Measurements from ENCODE around the gene SH2D3A.
"Not testable (repeated sequence)": the region's sequence is repeated elsewhere in the genome, so short reads cannot be mapped to it uniquely, and the experiment has no call there.

Gene SH2D3A

GRCh38 chr19:6754653-6755463 lies 12.4 kb downstream of the SH2D3A start:
- no peak for DNase-seq

- DNase-seq: no peak
Observed at GRCh38 chr19:6754136-6754535, 13.1 kb downstream of the SH2D3A start.

GRCh38 chr19:6753178-6754031 lies 13.8 kb downstream of the SH2D3A start:
- DNase-seq: peak; percentile 42

GRCh38 chr19:6752256-6753177 lies 14.7 kb downstream of the SH2D3A start:
- DNase-seq: no peak

- no peak for DNase-seq
Observed at GRCh38 chr19:6751189-6751588, 16.0 kb downstream of the SH2D3A start.

GRCh38 chr19:6750062-6750461 lies 17.2 kb downstream of the SH2D3A start:
- DNase-seq: no peak

- not testable (repeated sequence) for DNase-seq
Observed at GRCh38 chr19:6748543-6748942, 18.7 kb downstream of the SH2D3A start.

GRCh38 chr19:6745965-6746364 lies 21.3 kb downstream of the SH2D3A start:
- DNase-seq: no peak

- DNase-seq: no peak
Observed at GRCh38 chr19:6744381-6745301, 22.6 kb downstream of the SH2D3A start.

- no peak for DNase-seq
Observed at GRCh38 chr19:6743714-6744380, 23.4 kb downstream of the SH2D3A start.

GRCh38 chr19:6743066-6743465 lies 24.2 kb downstream of the SH2D3A start:
- no peak for DNase-seq

GRCh38 chr19:6740589-6741343 lies 26.5 kb downstream of the SH2D3A start:
- no peak for DNase-seq

GRCh38 chr19:6739883-6740588 lies 27.2 kb downstream of the SH2D3A start:
- no peak for DNase-seq

- no peak for DNase-seq
Observed at GRCh38 chr19:6739390-6739882, 27.8 kb downstream of the SH2D3A start, which contains the start of gene TRIP10. Gene TRIP10, plus strand, starts transcription at chr19:6739680. Its CDS starts 82 bp downstream, at chr19:6739762.

- no peak for DNase-seq
Observed at GRCh38 chr19:6738787-6739389, 28.3 kb downstream of the SH2D3A start.

- peak; percentile 44 for DNase-seq
Observed at GRCh38 chr19:6737873-6738786, 29.1 kb downstream of the SH2D3A start.

GRCh38 chr19:6737284-6737872 lies 29.9 kb downstream of the SH2D3A start, which contains the start of gene GPR108:
Gene GPR108, minus strand, starts transcription at chr19:6737580. Its CDS starts 4 bp downstream, at chr19:6737576.
- peak; percentile 99 for DNase-seq
